ENCODE measurements around the gene TMEM33.

The TMEM33 gene

GRCh38 chr4:41994461-41994985 is 59.3 kb downstream of the TMEM33 start:
- DNase-seq (ENCODE audit: low read depth in 2 of 2, low spot score in 1 of 2) = no peak

- no peak for DNase-seq (ENCODE audit: low read depth in 2 of 2, low spot score in 1 of 2)
These were observed 62.8 kb downstream of the TMEM33 start for GRCh38 chr4:41998019-41998418.

DNA sequence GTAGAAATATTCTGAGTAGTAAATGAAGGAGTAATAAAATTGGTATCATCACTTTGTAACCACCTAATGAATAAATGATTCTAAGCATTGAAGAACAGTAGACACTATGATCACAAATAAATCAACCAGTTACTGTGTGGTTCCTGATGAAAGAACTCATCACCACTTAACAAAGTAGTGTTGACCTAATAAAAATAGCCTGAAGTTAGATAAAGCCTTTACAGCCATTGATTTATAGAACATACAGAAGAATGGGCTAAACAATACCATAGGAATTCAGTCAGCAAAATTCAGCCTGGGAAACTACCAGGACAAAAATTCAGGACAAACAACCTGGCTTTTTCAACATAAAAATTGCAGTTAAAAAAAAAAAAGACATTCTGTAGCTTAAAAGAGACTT is 64.1 kb downstream of the TMEM33 start:
- no peak for DNase-seq (ENCODE audit: low read depth in 2 of 2, low spot score in 1 of 2)

- DNase-seq (ENCODE audit: low read depth in 2 of 2, low spot score in 1 of 2) = no peak
These were observed 73.0 kb downstream of the TMEM33 start for GRCh38 chr4:42008011-42008786.

All from stimulated activated CD8-positive, alpha-beta memory T cell treated with anti-CD3 and anti-CD28 coated beads, Interleukin-4, amount 100 ng/mL, for 1 hour (primary cell).